HCT116 (cell line): Measurements from ENCODE around the gene TNIP1. TPM values are rescaled to one million over a fixed set of nuclear protein-coding genes. Genes with fewer than 3 reads are reported as not detected.

Experiments used
- ATAC-seq: fragments of 200-7000 bp; cut with Tn5 transposase; 2 replicates; pipeline ENCODE4 v1.9.1; 2020; ENCODE audit warnings: mild to moderate bottlenecking, moderate library complexity
- BruUV-seq: library from RNA; stranded (reverse); fragments of 400-500 nt; replicated peaks from 2 replicates; lab custom pipeline; 2021; lab: Mats Ljungman, UMichigan
- CTCF ChIA-PET: fragments of 300-600 bp; sonication (Branson Sonifier 250); formaldehyde crosslinking; loops from one replicate; lab custom pipeline; 2021; ENCODE audit warnings: antibody characterized with exemption; lab: Charles Lee
- POLR2A ChIA-PET: fragments of 300-600, 350-600 bp; sonication (Branson Sonifier 250); formaldehyde crosslinking; loops from one replicate; lab custom pipeline; 2021; ENCODE audit warnings: antibody characterized with exemption; lab: Charles Lee
- RAD21 ChIA-PET, 2 experiments: fragments of 300-600 bp; sonication (Branson Sonifier 250); formaldehyde crosslinking; loops; one replicate each; lab custom pipeline; 2023; ENCODE audit warnings: low total read pairs in 2 of 2; ENCODE audit not compliant: uncharacterized antibody in 2 of 2, unreplicated experiment in 2 of 2, low non-redundant PET in 1 of 2; lab: Charles Lee
- DNase-seq: peaks from one replicate; pipeline ENCODE4 v3.0.0-alpha.2; 2010; ENCODE audit warnings: low read depth, low spot score
- H2AFZ ChIP-seq: fragments of 200-600 bp; shearing (Covaris generic), sonication (generic); 2 replicates; pipeline ENCODE4 v1.6.1; 2017; ENCODE audit warnings: low read depth, mixed run types, mixed read lengths, antibody characterized with exemption, low read length; ENCODE audit not compliant: poor library complexity, severe bottlenecking
- H3K27ac ChIP-seq: 2 replicates; pipeline ENCODE4 v1.5.1; 2012; ENCODE audit warnings: low read depth, low read length
- H3K27me3 ChIP-seq: fragments of 200-600 bp; sonication (generic); 2 replicates; pipeline ENCODE4 v1.6.1; 2016; ENCODE audit warnings: mixed run types, low read length, mixed read lengths; ENCODE audit not compliant: insufficient read depth
- H3K36me3 ChIP-seq, 2 experiments: fragments of 200-500 bp in 1 of 2; fragments of 200-600 bp in 1 of 2; sonication (Bioruptor generic) in 1 of 2; sonication (generic) in 1 of 2; 2 replicates each; pipeline versions ENCODE4 v1.5.1 to v1.6.1; 2014 to 2016; ENCODE audit warnings: low read length in 2 of 2, inconsistent platforms in 1 of 2, mixed read lengths in 1 of 2, mixed run types in 1 of 2; ENCODE audit not compliant: insufficient read depth in 2 of 2, control insufficient read depth in 1 of 2
- H3K4me1 ChIP-seq, 2 experiments: fragments of 200-600 bp in 1 of 2; sonication (generic) in 1 of 2; 2 replicates each; pipeline versions ENCODE4 v1.5.1 to v1.6.1; 2012 to 2017; ENCODE audit warnings: low read length in 2 of 2, inconsistent platforms in 1 of 2, mild to moderate bottlenecking in 1 of 2, mixed read lengths in 1 of 2, mixed run types in 1 of 2, moderate library complexity in 1 of 2; ENCODE audit not compliant: insufficient read depth in 2 of 2, control insufficient read depth in 1 of 2
- H3K4me2 ChIP-seq: fragments of 200-600 bp; sonication (generic); 2 replicates; pipeline ENCODE4 v1.6.1; 2017; ENCODE audit warnings: mixed run types, low read length, mixed read lengths
- H3K4me3 ChIP-seq, 2 experiments: fragments of 200-600 bp in 1 of 2; sonication (generic) in 1 of 2; replicated peaks in 1 of 2; 2 replicates each; pipeline ENCODE4 v1.5.1; 2011 to 2016; ENCODE audit warnings: low read length in 2 of 2, control low read depth in 1 of 2, low read depth in 1 of 2, mild to moderate bottlenecking in 1 of 2, mixed read lengths in 1 of 2, mixed run types in 1 of 2
- H3K79me2 ChIP-seq: fragments of 200-600 bp; sonication (generic); 2 replicates; pipeline ENCODE4 v1.6.1; 2017; ENCODE audit warnings: mild to moderate bottlenecking, mixed run types, low read length, moderate library complexity, mixed read lengths; ENCODE audit not compliant: insufficient read depth
- H3K9ac ChIP-seq: fragments of 200-600 bp; sonication (generic); 2 replicates; pipeline ENCODE4 v1.6.1; 2016; ENCODE audit warnings: low read length, mixed read lengths
- H3K9me2 ChIP-seq: fragments of 200-600 bp; sonication (generic), shearing (Covaris generic); 2 replicates; pipeline ENCODE4 v1.6.1; 2017; ENCODE audit warnings: mixed run types, mild to moderate bottlenecking, moderate library complexity; ENCODE audit not compliant: insufficient read depth
- H3K9me3 ChIP-seq, 2 experiments: fragments of 200-500 bp in 1 of 2; fragments of 200-600 bp in 1 of 2; sonication (Bioruptor generic) in 1 of 2; sonication (generic) in 1 of 2; 2 replicates each; pipeline ENCODE4 v1.6.1; 2014 to 2017; ENCODE audit warnings: low read length in 2 of 2, mixed read lengths in 2 of 2, inconsistent platforms in 1 of 2, low read depth in 1 of 2, mild to moderate bottlenecking in 1 of 2, mixed run types in 1 of 2, moderate library complexity in 1 of 2; ENCODE audit not compliant: control insufficient read depth in 1 of 2, insufficient read depth in 1 of 2
- H4K20me1 ChIP-seq: fragments of 200-600 bp; sonication (generic), shearing (Covaris generic); 2 replicates; pipeline ENCODE4 v1.6.1; 2017; ENCODE audit warnings: mixed run types, mild to moderate bottlenecking, moderate library complexity; ENCODE audit not compliant: insufficient read depth
- CEBPB ChIP-seq: IDR thresholded peaks from 2 replicates; pipeline ENCODE4 v1.6.1; 2012; ENCODE audit warnings: low read depth
- ELF1 ChIP-seq: IDR thresholded peaks from 2 replicates; pipeline ENCODE4 v1.6.1; 2012; ENCODE audit warnings: low read depth, borderline replicate concordance
- EZH2 ChIP-seq: fragments of 200-600 bp; sonication (generic); IDR thresholded peaks from 2 replicates; pipeline ENCODE4 v1.6.1; 2017; ENCODE audit warnings: antibody characterized with exemption, mixed run types
- RAD21 ChIP-seq: IDR thresholded peaks from 2 replicates; pipeline ENCODE4 v1.6.1; 2012; ENCODE audit warnings: low read depth, mild to moderate bottlenecking
- TCF7L2 ChIP-seq: IDR thresholded peaks from 2 replicates; pipeline ENCODE4 v1.7.0; 2011; ENCODE audit warnings: borderline replicate concordance, inconsistent platforms; ENCODE audit not compliant: insufficient read depth, insufficient read length; ENCODE audit errors: extremely low read depth
- ZFX ChIP-seq: fragments of 450-650 bp; IDR thresholded peaks from 2 replicates; pipeline ENCODE4 v1.6.1; 2017
- ZNF274 ChIP-seq: fragments of 200-500 bp; sonication (Bioruptor generic); IDR thresholded peaks from 2 replicates; pipeline ENCODE4 v1.6.1; 2014; ENCODE audit warnings: mild to moderate bottlenecking, low read depth, low read length, inconsistent platforms
- intact Hi-C: fragments of 100-400 bp; cut with micrococcal nuclease; formaldehyde crosslinking; loops from 2 replicates; pipeline ENCODE4 v1.10.0; 2022
- total RNA-seq: library from RNA; stranded (reverse); gene quantifications from one replicate; pipeline ENCODE4 v1.2.1, GENCODE V29; 2021; ENCODE audit not compliant: unreplicated experiment
- TF ChIP-seq, protein P1 (sequence below): IDR thresholded peaks from 2 replicates; pipeline ENCODE4 v1.6.1; 2012

The TNIP1 gene
- total RNA-seq, 1 experiment from 2014 or later: 46.0 TPM

DNA sequence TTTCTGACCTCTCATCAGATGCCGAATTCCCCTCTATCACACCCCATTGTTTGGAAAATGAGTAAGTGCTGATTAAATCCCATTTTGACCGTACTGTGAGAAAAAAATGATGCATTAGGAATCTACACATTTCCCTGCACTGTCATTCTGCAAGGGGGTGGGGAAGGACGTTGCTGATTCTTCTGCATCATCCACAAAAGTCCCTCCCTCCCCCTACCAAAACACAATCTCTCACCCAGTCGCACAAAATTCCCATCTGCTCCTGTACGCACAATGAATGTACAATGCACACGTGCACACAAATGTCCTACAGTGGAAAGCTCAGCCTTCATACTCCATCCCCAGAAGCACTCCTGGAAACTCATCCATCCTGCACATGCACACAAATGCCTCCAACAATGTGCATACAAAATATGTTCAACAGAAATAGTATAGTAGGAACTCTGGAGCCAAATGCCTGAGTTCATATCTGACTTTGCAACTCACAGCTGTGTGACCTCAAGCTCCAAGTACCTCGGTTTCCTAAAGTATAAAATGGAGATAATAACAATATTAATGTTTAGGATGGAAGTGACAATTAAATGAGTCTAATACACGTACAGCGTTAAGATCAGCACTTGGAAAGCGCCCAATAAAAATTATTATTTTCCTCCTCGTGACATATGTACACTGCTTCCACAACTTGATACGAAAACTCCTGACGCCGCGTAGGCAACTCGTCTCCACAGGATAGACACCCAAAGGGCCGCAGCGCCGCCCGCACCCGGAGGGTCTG is 809 bp downstream of the TNIP1 start:
- CTCF ChIA-PET: interaction anchor here (1.2 kb wide), 1 partner anchor 11 kb away, joined by 4 read pairs; no protein-coding TSS in a partner anchor
- H3K79me2 ChIP-seq: peaks cover 29% of the 10 kb centered on the region; the same call in 1 of the 2 replicates
- intact Hi-C loops: no loop called here
- H3K4me3 ChIP-seq: peak overlapping the region; percentile 78 to 86
- peak overlapping the region; percentile 30 for H2AFZ ChIP-seq
- no peaks in the 10 kb centered on the region for H3K9me2 ChIP-seq
- H3K36me3 ChIP-seq: no peaks in the 10 kb centered on the region
- TF ChIP-seq ZNF274: no peak
- TF ChIP-seq EZH2: no peak
- TF ChIP-seq, protein P1, sequence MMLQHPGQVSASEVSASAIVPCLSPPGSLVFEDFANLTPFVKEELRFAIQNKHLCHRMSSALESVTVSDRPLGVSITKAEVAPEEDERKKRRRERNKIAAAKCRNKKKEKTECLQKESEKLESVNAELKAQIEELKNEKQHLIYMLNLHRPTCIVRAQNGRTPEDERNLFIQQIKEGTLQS: no peak
- TF ChIP-seq ELF1: no peak
- TF ChIP-seq RAD21: no peak
- TF ChIP-seq CEBPB: no peak
- TF ChIP-seq ZFX: no peak
- TF ChIP-seq TCF7L2: no peak
- RAD21 ChIA-PET: no interaction called here
- peak overlapping the region; percentile 97 for H3K4me2 ChIP-seq
- H4K20me1 ChIP-seq: no peaks in the 10 kb centered on the region
- H3K9me3 ChIP-seq: no peaks in the 10 kb centered on the region
- H3K4me1 ChIP-seq: peaks cover 24 to 56% of the 10 kb centered on the region in 2 experiments
- POLR2A ChIA-PET: interaction anchor here (1.7 kb wide), 1 partner anchor 8 kb away, joined by 4 read pairs; no protein-coding TSS in a partner anchor
- ATAC-seq (no peak), DNase-seq (no peak)
- H3K27ac ChIP-seq: peak overlapping the region; percentile 94
- TSS peak; percentile 58 for BruUV-seq
- no peaks in the 10 kb centered on the region for H3K27me3 ChIP-seq
- peak overlapping the region; percentile 85 for H3K9ac ChIP-seq
